ENCODE measurements around the gene GRIK1. TPM values are rescaled to one million over a fixed set of nuclear protein-coding genes. Genes with fewer than 3 reads are reported as not detected.

The GRIK1 gene
- total RNA-seq, 1 experiment from 2014 or later, result 0.09 TPM

DNA sequence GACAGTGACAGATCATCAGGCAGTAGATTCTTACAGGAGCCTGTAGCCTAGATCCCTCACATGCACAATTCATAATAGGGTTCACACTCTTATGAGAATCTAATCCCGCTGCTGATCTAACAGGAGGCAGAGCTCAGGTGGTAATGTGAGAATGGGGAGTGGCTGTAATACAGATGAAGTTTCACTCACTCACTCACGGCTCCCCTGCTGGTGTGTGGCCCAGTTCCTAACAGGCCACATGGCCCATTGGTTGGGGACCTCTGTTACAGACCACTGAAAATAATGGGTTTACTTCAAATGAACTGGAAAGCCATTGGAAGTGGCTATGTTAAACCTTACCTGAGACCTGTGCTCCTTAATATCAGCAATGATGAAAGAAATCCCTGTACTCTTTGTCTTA, 151.0 kb downstream of the GRIK1 start:
- TF ChIP-seq FOXJ3 (CRISPR knock-in tag; IDR thresholded peaks at IDR 0.05; ENCODE audit: borderline replicate concordance) (no peak), NFE2L1 (CRISPR knock-in tag; IDR thresholded peaks at IDR 0.05) (no peak), ETV6 (CRISPR knock-in tag; IDR thresholded peaks at IDR 0.05) (no peak), NR3C1 (CRISPR knock-in tag; conservative IDR thresholded peaks at IDR 0.05; ENCODE audit: low read depth) (no peak)
- TF ChIP-seq, protein P1, sequence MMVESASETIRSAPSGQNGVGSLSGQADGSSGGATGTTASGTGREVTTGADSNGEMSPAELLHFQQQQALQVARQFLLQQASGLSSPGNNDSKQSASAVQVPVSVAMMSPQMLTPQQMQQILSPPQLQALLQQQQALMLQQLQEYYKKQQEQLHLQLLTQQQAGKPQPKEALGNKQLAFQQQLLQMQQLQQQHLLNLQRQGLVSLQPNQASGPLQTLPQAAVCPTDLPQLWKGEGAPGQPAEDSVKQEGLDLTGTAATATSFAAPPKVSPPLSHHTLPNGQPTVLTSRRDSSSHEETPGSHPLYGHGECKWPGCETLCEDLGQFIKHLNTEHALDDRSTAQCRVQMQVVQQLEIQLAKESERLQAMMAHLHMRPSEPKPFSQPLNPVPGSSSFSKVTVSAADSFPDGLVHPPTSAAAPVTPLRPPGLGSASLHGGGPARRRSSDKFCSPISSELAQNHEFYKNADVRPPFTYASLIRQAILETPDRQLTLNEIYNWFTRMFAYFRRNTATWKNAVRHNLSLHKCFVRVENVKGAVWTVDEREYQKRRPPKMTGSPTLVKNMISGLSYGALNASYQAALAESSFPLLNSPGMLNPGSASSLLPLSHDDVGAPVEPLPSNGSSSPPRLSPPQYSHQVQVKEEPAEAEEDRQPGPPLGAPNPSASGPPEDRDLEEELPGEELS (CRISPR knock-in tag; IDR thresholded peaks at IDR 0.05), result no peak
- TF ChIP-seq, protein P2, sequence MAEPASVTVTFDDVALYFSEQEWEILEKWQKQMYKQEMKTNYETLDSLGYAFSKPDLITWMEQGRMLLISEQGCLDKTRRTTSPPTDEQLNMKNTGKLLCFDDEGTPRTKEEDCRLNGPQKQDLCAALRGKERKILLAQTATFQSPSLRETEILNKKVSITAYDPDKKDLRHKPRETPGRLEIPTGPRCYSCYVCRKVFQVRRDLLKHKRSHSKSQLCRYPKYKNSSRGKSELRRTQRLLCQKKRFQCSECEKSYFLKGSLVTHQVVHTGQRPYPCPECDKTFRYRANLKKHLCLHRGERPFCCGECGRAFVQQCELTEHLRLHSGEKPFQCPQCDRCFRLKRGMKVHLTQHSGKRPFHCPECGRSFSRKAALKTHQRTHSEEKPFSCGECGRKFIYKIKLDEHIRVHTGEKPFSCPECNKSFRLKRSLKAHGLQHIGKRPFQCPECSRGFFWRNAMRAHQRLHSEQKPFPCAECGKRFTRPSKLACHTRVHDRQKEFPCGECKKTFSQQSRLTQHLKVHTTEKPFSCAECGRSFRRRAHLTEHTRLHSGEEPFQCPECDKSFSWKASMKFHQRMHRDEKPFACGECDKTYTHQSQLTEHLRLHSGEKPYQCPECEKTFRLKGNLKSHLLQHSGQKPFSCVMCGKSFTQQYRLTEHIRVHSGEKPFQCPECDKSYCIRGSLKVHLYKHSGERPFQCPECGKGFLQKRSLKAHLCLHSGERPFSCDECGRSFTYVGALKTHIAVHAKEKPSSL (CRISPR knock-in tag; conservative IDR thresholded peaks at IDR 0.05), result no peak
- DNase-seq (ENCODE audit: low spot score) (no peak), ATAC-seq (peak; percentile 51)
- Mint-ChIP-seq H3K4me3 (no peak overlapping the region), H3K4me1 (peaks cover 43% of the 10 kb centered on the region), H3K27ac (no peak overlapping the region), H3K27me3 (ENCODE audit: low read depth) (no peaks in the 10 kb centered on the region; the same call in 1 of the 2 replicates), H3K9me3 (no peaks in the 10 kb centered on the region), H3K36me3 (no peaks in the 10 kb centered on the region)
- POLR2A ChIA-PET, result no interaction called here
- CTCF ChIA-PET, result no interaction called here

DNA sequence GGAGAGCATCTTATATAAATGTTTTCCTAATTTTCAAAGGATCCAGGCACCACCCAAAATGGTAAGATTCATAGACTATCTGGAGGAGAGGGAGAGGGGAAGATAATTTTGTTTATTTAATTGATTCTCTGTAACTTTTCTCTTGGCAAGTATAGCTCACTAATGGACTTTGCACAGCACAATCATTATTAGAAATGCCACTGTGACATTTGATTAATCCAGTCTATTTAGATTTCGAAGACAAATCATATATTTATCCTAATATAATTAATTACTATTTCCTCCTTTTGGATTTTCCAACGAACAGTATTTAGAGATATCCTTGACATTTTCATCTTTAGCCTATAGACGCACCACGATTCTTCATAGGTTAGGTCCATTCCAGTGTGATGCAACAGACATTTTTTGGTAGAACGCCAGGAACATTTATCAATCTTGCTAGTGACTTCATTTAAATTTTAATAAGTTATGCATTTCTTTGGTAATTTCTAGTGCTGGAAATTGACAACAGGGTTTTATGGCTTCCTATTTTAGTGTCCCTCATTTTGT, 152.4 kb downstream of the GRIK1 start:
- H3K4me3 Mint-ChIP-seq, result no peak overlapping the region
- CTCF ChIA-PET, result no interaction called here
- no peak for DNase-seq (ENCODE audit: low spot score)
- no peak for ATAC-seq
- H3K36me3 Mint-ChIP-seq, result no peaks in the 10 kb centered on the region
- H3K27ac Mint-ChIP-seq, result no peak overlapping the region
- H3K27me3 Mint-ChIP-seq (ENCODE audit: low read depth), result no peaks in the 10 kb centered on the region; the same call in 1 of the 2 replicates
- 0 out of 2 replicates have a peak, but pooled peaks cover under 1% of the 10 kb centered on the region for H3K9me3 Mint-ChIP-seq
- peaks cover 32% of the 10 kb centered on the region for H3K4me1 Mint-ChIP-seq
- POLR2A ChIA-PET, result no interaction called here
- TF ChIP-seq, protein P3, sequence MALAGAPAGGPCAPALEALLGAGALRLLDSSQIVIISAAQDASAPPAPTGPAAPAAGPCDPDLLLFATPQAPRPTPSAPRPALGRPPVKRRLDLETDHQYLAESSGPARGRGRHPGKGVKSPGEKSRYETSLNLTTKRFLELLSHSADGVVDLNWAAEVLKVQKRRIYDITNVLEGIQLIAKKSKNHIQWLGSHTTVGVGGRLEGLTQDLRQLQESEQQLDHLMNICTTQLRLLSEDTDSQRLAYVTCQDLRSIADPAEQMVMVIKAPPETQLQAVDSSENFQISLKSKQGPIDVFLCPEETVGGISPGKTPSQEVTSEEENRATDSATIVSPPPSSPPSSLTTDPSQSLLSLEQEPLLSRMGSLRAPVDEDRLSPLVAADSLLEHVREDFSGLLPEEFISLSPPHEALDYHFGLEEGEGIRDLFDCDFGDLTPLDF (CRISPR knock-in tag; IDR thresholded peaks at IDR 0.05), result no peak
- TF ChIP-seq, protein P4, sequence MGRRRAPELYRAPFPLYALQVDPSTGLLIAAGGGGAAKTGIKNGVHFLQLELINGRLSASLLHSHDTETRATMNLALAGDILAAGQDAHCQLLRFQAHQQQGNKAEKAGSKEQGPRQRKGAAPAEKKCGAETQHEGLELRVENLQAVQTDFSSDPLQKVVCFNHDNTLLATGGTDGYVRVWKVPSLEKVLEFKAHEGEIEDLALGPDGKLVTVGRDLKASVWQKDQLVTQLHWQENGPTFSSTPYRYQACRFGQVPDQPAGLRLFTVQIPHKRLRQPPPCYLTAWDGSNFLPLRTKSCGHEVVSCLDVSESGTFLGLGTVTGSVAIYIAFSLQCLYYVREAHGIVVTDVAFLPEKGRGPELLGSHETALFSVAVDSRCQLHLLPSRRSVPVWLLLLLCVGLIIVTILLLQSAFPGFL (CRISPR knock-in tag; IDR thresholded peaks at IDR 0.05; ENCODE audit: borderline replicate concordance), result no peak
- TF ChIP-seq, protein P5, sequence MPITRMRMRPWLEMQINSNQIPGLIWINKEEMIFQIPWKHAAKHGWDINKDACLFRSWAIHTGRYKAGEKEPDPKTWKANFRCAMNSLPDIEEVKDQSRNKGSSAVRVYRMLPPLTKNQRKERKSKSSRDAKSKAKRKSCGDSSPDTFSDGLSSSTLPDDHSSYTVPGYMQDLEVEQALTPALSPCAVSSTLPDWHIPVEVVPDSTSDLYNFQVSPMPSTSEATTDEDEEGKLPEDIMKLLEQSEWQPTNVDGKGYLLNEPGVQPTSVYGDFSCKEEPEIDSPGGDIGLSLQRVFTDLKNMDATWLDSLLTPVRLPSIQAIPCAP (CRISPR knock-in tag; IDR thresholded peaks at IDR 0.05), result no peak
- TF ChIP-seq, protein P2 (CRISPR knock-in tag; conservative IDR thresholded peaks at IDR 0.05), result no peak
- no peak for TF ChIP-seq MXD4 (CRISPR knock-in tag; IDR thresholded peaks at IDR 0.05; ENCODE audit: borderline replicate concordance)
- TF ChIP-seq, protein P6, sequence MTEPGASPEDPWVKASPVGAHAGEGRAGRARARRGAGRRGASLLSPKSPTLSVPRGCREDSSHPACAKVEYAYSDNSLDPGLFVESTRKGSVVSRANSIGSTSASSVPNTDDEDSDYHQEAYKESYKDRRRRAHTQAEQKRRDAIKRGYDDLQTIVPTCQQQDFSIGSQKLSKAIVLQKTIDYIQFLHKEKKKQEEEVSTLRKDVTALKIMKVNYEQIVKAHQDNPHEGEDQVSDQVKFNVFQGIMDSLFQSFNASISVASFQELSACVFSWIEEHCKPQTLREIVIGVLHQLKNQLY (CRISPR knock-in tag; IDR thresholded peaks at IDR 0.05), result no peak
- TF ChIP-seq, protein P7, sequence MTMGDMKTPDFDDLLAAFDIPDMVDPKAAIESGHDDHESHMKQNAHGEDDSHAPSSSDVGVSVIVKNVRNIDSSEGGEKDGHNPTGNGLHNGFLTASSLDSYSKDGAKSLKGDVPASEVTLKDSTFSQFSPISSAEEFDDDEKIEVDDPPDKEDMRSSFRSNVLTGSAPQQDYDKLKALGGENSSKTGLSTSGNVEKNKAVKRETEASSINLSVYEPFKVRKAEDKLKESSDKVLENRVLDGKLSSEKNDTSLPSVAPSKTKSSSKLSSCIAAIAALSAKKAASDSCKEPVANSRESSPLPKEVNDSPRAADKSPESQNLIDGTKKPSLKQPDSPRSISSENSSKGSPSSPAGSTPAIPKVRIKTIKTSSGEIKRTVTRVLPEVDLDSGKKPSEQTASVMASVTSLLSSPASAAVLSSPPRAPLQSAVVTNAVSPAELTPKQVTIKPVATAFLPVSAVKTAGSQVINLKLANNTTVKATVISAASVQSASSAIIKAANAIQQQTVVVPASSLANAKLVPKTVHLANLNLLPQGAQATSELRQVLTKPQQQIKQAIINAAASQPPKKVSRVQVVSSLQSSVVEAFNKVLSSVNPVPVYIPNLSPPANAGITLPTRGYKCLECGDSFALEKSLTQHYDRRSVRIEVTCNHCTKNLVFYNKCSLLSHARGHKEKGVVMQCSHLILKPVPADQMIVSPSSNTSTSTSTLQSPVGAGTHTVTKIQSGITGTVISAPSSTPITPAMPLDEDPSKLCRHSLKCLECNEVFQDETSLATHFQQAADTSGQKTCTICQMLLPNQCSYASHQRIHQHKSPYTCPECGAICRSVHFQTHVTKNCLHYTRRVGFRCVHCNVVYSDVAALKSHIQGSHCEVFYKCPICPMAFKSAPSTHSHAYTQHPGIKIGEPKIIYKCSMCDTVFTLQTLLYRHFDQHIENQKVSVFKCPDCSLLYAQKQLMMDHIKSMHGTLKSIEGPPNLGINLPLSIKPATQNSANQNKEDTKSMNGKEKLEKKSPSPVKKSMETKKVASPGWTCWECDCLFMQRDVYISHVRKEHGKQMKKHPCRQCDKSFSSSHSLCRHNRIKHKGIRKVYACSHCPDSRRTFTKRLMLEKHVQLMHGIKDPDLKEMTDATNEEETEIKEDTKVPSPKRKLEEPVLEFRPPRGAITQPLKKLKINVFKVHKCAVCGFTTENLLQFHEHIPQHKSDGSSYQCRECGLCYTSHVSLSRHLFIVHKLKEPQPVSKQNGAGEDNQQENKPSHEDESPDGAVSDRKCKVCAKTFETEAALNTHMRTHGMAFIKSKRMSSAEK (CRISPR knock-in tag; IDR thresholded peaks at IDR 0.05; ENCODE audit: borderline replicate concordance), result no peak
- TF ChIP-seq, protein P8, sequence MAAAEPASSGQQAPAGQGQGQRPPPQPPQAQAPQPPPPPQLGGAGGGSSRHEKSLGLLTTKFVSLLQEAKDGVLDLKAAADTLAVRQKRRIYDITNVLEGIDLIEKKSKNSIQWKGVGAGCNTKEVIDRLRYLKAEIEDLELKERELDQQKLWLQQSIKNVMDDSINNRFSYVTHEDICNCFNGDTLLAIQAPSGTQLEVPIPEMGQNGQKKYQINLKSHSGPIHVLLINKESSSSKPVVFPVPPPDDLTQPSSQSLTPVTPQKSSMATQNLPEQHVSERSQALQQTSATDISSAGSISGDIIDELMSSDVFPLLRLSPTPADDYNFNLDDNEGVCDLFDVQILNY (CRISPR knock-in tag; IDR thresholded peaks at IDR 0.05), result no peak
- TF ChIP-seq TCF7 (CRISPR knock-in tag; IDR thresholded peaks at IDR 0.05; ENCODE audit: low read depth), result no peak
- no peak for TF ChIP-seq TEAD1 (CRISPR knock-in tag; IDR thresholded peaks at IDR 0.05)
- TF ChIP-seq, protein P9, sequence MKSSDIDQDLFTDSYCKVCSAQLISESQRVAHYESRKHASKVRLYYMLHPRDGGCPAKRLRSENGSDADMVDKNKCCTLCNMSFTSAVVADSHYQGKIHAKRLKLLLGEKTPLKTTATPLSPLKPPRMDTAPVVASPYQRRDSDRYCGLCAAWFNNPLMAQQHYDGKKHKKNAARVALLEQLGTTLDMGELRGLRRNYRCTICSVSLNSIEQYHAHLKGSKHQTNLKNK (CRISPR knock-in tag; IDR thresholded peaks at IDR 0.05), result no peak
- TF ChIP-seq NR3C1 (CRISPR knock-in tag; conservative IDR thresholded peaks at IDR 0.05; ENCODE audit: low read depth), result no peak
- TF ChIP-seq RORB (CRISPR knock-in tag; IDR thresholded peaks at IDR 0.05), result no peak
